Breast epithelium (tissue), 4 donors: ENCODE data around the gene DOCK9. TPM values are rescaled to one million over a fixed set of nuclear protein-coding genes. Genes with fewer than 3 reads are reported as not detected.

Experiments used
- DNase-seq, 2 donors: peaks; one replicate each; pipeline ENCODE4 v3.0.0-alpha.2; 2019; ENCODE audit warnings: low spot score in 2 of 2
- H3K27ac ChIP-seq, 2 donors: fragments of 200-600 bp; sonication (generic) in 1 of 2; one replicate each; pipeline ENCODE4 v1.5.1; 2016 to 2019; ENCODE audit warnings: mild to moderate bottlenecking in 1 of 2
- H3K27me3 ChIP-seq, 2 donors: fragments of 200-600 bp; sonication (generic) in 1 of 2; one replicate each; pipeline versions ENCODE4 v1.5.1 to v1.6.0; 2017 to 2019; ENCODE audit warnings: control low read depth in 1 of 2, mild to moderate bottlenecking in 1 of 2
- H3K36me3 ChIP-seq: fragments of 200-600 bp; one replicate; pipeline ENCODE4 v1.5.1; 2019
- H3K4me1 ChIP-seq, 2 donors: fragments of 200-600 bp; sonication (generic); one replicate each; pipeline ENCODE4 v1.5.1; 2016 to 2019; ENCODE audit warnings: control low read depth in 1 of 2
- H3K4me3 ChIP-seq, 3 donors: fragments of 200-600 bp; sonication (generic); 1 replicate in 2 of 3; 2 replicates in 1 of 3; pipeline ENCODE4 v1.5.1; 2016 to 2019; ENCODE audit warnings: mild to moderate bottlenecking in 3 of 3, moderate library complexity in 2 of 3
- H3K9me3 ChIP-seq, 2 donors: fragments of 200-600 bp; sonication (generic) in 1 of 2; one replicate each; pipeline ENCODE4 v1.5.1; 2016 to 2019; ENCODE audit warnings: control low read depth in 1 of 2
- CTCF ChIP-seq, 3 donors: fragments of 450-650 bp; IDR thresholded peaks; one replicate each; pipeline ENCODE4 v1.5.1; 2016 to 2017; ENCODE audit warnings: antibody characterized with exemption in 3 of 3, mild to moderate bottlenecking in 3 of 3, moderate library complexity in 3 of 3
- POLR2A ChIP-seq: fragments of 450-650 bp; IDR thresholded peaks from one replicate; pipeline ENCODE4 v1.6.1; 2016; ENCODE audit warnings: antibody characterized with exemption, mild to moderate bottlenecking, moderate library complexity
- POLR2AphosphoS5 ChIP-seq, 3 donors: sonication (generic); formaldehyde crosslinking; IDR thresholded peaks; one replicate each; pipeline ENCODE4 v1.6.1; 2017; ENCODE audit warnings: antibody characterized with exemption in 3 of 3
- intact Hi-C: fragments of 100-400 bp; cut with DNase I; formaldehyde crosslinking; loops from one replicate; pipeline ENCODE4 v1.15.1; 2023; ENCODE audit warnings: low total_unique reads
- total RNA-seq, 3 donors: library from RNA; depleted of rRNA; stranded (reverse); fragments of >200 nt; gene quantifications; one replicate each; pipeline ENCODE4 v1.1.0, GENCODE V29; 2016

DOCK9 gene
- total RNA-seq, 3 donors from 2014 or later, result 85.5 to 155 (median 92.2) TPM

- Histone ChIP-seq H3K27me3 (peaks cover 5 to 25% of the 10 kb centered on the region in 2 donors), H3K4me1 (peaks cover 0 to 5% of the 10 kb centered on the region in 2 donors), H3K27ac (no peak overlapping the region), H3K9me3 (peaks cover 0 to 4% of the 10 kb centered on the region in 2 donors), H3K4me3 (no peak overlapping the region), H3K36me3 (no peaks in the 10 kb centered on the region)
- intact Hi-C loops, result no loop called here
- no peak for TF ChIP-seq POLR2AphosphoS5 (IDR thresholded peaks at IDR 0.05)
- no peak for TF ChIP-seq POLR2A
- no peak for TF ChIP-seq CTCF (IDR thresholded peaks at IDR 0.05)
- DNase-seq, result no peak
These were observed 228.4 kb downstream of the DOCK9 start for GRCh38 chr13:98749501-98749900.

GRCh38 chr13:98746968-98747367 lies 230.9 kb downstream of the DOCK9 start:
- no peaks in the 10 kb centered on the region for H3K36me3 ChIP-seq

More at GRCh38 chr13:98746968-98747367, 230.9 kb downstream of the DOCK9 start:
- no peak overlapping the region for H3K4me3 ChIP-seq
- TF ChIP-seq POLR2A (no peak), CTCF (IDR thresholded peaks at IDR 0.05) (no peak), POLR2AphosphoS5 (IDR thresholded peaks at IDR 0.05) (no peak)
- DNase-seq, result no peak
- no peak overlapping the region for H3K27ac ChIP-seq
- H3K27me3 ChIP-seq, result peaks cover 0 to 11% of the 10 kb centered on the region in 2 donors
- no peaks in the 10 kb centered on the region for H3K4me1 ChIP-seq
- H3K9me3 ChIP-seq, result no peaks in the 10 kb centered on the region
- intact Hi-C loops, result no loop called here

Other genes with a start within 250 kb of the DOCK9 start
- 1 to 10 TPM in 1 of 3 donors, not detected in 2; 1.3 TPM for gene SLC15A1, start 225.4 kb downstream of the DOCK9 start, total RNA-seq
- 10 to 100 TPM; 64.6 to 72.8 (median 65.1) TPM for gene UBAC2, start 222.8 kb upstream of the DOCK9 start, total RNA-seq